HG03108 (cell line): ENCODE data around the gene ELOA.
"Not testable (repeated sequence)": the region's sequence is repeated elsewhere in the genome, so short reads cannot be mapped to it uniquely, and the experiment has no call there.

ENCODE experiments used
- ATAC-seq: cut with Tn5 transposase; IDR thresholded peaks from one replicate; pipeline ENCODE4 v1.9.1; 2021; ENCODE audit warnings: moderate library complexity; ENCODE audit not compliant: unreplicated experiment

Gene ELOA

GRCh38 chr1:23783141-23783540 is 39.9 kb downstream of the ELOA start:
- not testable (repeated sequence) for ATAC-seq

GRCh38 chr1:23784846-23785245 is 41.6 kb downstream of the ELOA start:
- no peak for ATAC-seq

- no peak for ATAC-seq
Measured at GRCh38 chr1:23787701-23788100, 44.4 kb downstream of the ELOA start.

- no peak for ATAC-seq
Measured at GRCh38 chr1:23788695-23789094, 45.4 kb downstream of the ELOA start.

- ATAC-seq, result peak; percentile 64
Measured at GRCh38 chr1:23790696-23791515, 47.6 kb downstream of the ELOA start, which contains the start of gene LYPLA2. Gene LYPLA2 (plus strand): TSS chr1:23791145. CDS start chr1:23792683, 1,538 bp downstream.

GRCh38 chr1:23791516-23792047 is 48.3 kb downstream of the ELOA start:
- ATAC-seq, result no peak

- no peak for ATAC-seq
Measured at GRCh38 chr1:23792151-23792945, 49.1 kb downstream of the ELOA start.

- no peak for ATAC-seq
Measured at GRCh38 chr1:23793018-23793781, 49.9 kb downstream of the ELOA start.

GRCh38 chr1:23793861-23794731 is 50.8 kb downstream of the ELOA start:
- no peak for ATAC-seq

GRCh38 chr1:23794732-23795182 is 51.5 kb downstream of the ELOA start:
- ATAC-seq, result not testable (repeated sequence)

GRCh38 chr1:23795676-23796465 is 52.6 kb downstream of the ELOA start:
- ATAC-seq, result no peak

GRCh38 chr1:23796466-23797271 is 53.4 kb downstream of the ELOA start:
- ATAC-seq, result no peak

- ATAC-seq, result no peak
Measured at GRCh38 chr1:23797478-23798448, 54.5 kb downstream of the ELOA start.

GRCh38 chr1:23798662-23799142 is 55.4 kb downstream of the ELOA start:
- ATAC-seq, result no peak

GRCh38 chr1:23799255-23799569 is 55.9 kb downstream of the ELOA start:
- ATAC-seq, result no peak

GRCh38 chr1:23799570-23800399 is 56.5 kb downstream of the ELOA start:
- no peak for ATAC-seq
